ENCODE results near the gene B4GALNT2.
"Not testable (repeated sequence)": the region's sequence is repeated elsewhere in the genome, so short reads cannot be mapped to it uniquely, and the experiment has no call there.

B4GALNT2 gene

GRCh38 chr17:49145654-49146053, 13.1 kb downstream of the B4GALNT2 start:
- not testable (repeated sequence) for H3K4me3 ChIP-seq (ENCODE audit: low read length in 2 of 2); H3K9me3 ChIP-seq (ENCODE audit: control insufficient read depth in 2 of 2, low read length in 2 of 2); H3K4me1 ChIP-seq (ENCODE audit: control insufficient read depth in 2 of 2, insufficient read depth in 2 of 2, low read length in 2 of 2); H3K9ac ChIP-seq (ENCODE audit: low read depth in 1 of 2, low read length in 2 of 2); H3K27me3 ChIP-seq (ENCODE audit: control insufficient read depth in 2 of 2, insufficient read depth in 2 of 2, low read length in 2 of 2)
- peak overlapping the region; percentile 32 to 69 for H3K27ac ChIP-seq (ENCODE audit: low read depth in 2 of 2, low read length in 2 of 2)
- H3K36me3 ChIP-seq (ENCODE audit: control insufficient read depth in 2 of 2, insufficient read depth in 2 of 2, low read length in 2 of 2), result peaks cover 10 to 15% of the 10 kb centered on the region in 2 donors

DNA sequence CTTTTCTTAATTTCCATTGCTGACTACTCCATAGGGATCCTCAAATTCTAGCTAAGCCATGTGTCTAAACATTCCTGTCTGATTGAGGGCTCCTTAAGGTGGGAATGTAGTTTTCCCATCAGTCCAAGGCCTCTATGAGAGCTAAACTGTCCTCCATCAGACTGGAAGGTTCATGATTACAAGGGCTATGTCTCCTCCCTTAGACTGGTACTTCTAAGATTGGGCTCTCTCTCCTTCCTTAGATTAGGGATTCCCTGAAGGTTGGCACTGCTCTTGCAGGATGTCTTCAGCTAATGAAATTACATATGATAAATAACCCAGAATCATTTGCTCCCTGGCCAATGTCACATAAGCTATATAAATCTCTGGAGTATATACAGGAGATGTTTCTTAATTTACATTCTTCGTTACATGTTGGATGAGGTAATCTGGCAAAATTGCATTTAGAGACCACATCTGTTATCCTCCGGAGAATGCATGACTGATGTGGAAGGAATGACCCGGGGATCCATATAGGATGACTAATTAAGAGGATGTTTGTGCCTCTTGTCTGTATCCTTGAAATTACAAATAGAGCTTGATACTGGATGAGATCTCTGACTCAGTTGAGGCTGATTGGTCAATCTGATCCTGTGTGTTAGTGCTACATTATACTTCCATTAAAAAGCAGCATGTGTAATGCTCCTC, 14.2 kb downstream of the B4GALNT2 start:
- no peaks in the 10 kb centered on the region for H3K9me3 ChIP-seq (ENCODE audit: control insufficient read depth in 2 of 2, low read length in 2 of 2)
- peaks cover 3 to 10% of the 10 kb centered on the region in 2 donors for H3K36me3 ChIP-seq (ENCODE audit: control insufficient read depth in 2 of 2, insufficient read depth in 2 of 2, low read length in 2 of 2)
- no peak overlapping the region for H3K4me3 ChIP-seq (ENCODE audit: low read length in 2 of 2)
- H3K4me1 ChIP-seq (ENCODE audit: control insufficient read depth in 2 of 2, insufficient read depth in 2 of 2, low read length in 2 of 2), result no peaks in the 10 kb centered on the region
- H3K27ac ChIP-seq (ENCODE audit: low read depth in 2 of 2, low read length in 2 of 2), result no peak overlapping the region
- H3K9ac ChIP-seq (ENCODE audit: low read depth in 1 of 2, low read length in 2 of 2), result no peak overlapping the region
- H3K27me3 ChIP-seq (ENCODE audit: control insufficient read depth in 2 of 2, insufficient read depth in 2 of 2, low read length in 2 of 2), result no peaks in the 10 kb centered on the region

DNA sequence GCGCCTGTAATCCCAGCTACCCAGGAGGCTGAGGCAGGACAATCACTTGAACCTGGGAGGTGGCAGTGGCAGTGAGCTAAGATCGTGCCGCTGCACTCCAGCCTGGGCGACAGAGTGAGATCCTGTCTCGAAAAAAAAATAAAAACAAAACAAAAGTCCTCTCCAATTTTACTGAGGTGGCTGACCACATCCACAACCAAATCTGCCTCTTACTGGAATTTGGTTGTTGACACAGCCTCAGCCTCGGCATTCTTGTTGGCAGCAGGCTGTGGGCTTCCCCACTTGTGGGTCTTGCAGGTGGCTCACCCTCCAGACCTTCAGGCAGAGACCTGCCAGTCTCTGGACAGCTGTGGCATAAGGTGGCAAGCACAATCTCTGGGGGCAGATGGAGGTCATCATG, 15.6 kb downstream of the B4GALNT2 start:
- Histone ChIP-seq H3K27ac (ENCODE audit: low read depth in 2 of 2, low read length in 2 of 2) (no peak overlapping the region), H3K27me3 (ENCODE audit: control insufficient read depth in 2 of 2, insufficient read depth in 2 of 2, low read length in 2 of 2) (no peaks in the 10 kb centered on the region), H3K36me3 (ENCODE audit: control insufficient read depth in 2 of 2, insufficient read depth in 2 of 2, low read length in 2 of 2) (peaks cover 2 to 6% of the 10 kb centered on the region in 2 donors), H3K4me3 (ENCODE audit: low read length in 2 of 2) (no peak overlapping the region), H3K4me1 (ENCODE audit: control insufficient read depth in 2 of 2, insufficient read depth in 2 of 2, low read length in 2 of 2) (no peaks in the 10 kb centered on the region), H3K9me3 (ENCODE audit: control insufficient read depth in 2 of 2, low read length in 2 of 2) (no peaks in the 10 kb centered on the region), H3K9ac (ENCODE audit: low read depth in 1 of 2, low read length in 2 of 2) (no peak overlapping the region)

GRCh38 chr17:49151996-49152395, 19.4 kb downstream of the B4GALNT2 start:
- Histone ChIP-seq H3K4me3 (ENCODE audit: low read length in 2 of 2) (no peak overlapping the region), H3K27me3 (ENCODE audit: control insufficient read depth in 2 of 2, insufficient read depth in 2 of 2, low read length in 2 of 2) (peaks cover 0 to 2% of the 10 kb centered on the region in 2 donors), H3K9me3 (ENCODE audit: control insufficient read depth in 2 of 2, low read length in 2 of 2) (no peaks in the 10 kb centered on the region), H3K36me3 (ENCODE audit: control insufficient read depth in 2 of 2, insufficient read depth in 2 of 2, low read length in 2 of 2) (peaks cover 0 to 17% of the 10 kb centered on the region in 2 donors), H3K4me1 (ENCODE audit: control insufficient read depth in 2 of 2, insufficient read depth in 2 of 2, low read length in 2 of 2) (no peaks in the 10 kb centered on the region), H3K27ac (ENCODE audit: low read depth in 2 of 2, low read length in 2 of 2) (no peak overlapping the region), H3K9ac (ENCODE audit: low read depth in 1 of 2, low read length in 2 of 2) (no peak overlapping the region)

GRCh38 chr17:49156256-49156655, 23.7 kb downstream of the B4GALNT2 start:
- no peak overlapping the region for H3K27ac ChIP-seq (ENCODE audit: low read depth in 2 of 2, low read length in 2 of 2)
- H3K4me3 ChIP-seq (ENCODE audit: low read length in 2 of 2), result no peak overlapping the region
- H3K27me3 ChIP-seq (ENCODE audit: control insufficient read depth in 2 of 2, insufficient read depth in 2 of 2, low read length in 2 of 2), result peaks cover 2 to 5% of the 10 kb centered on the region in 2 donors
- no peak overlapping the region for H3K9ac ChIP-seq (ENCODE audit: low read depth in 1 of 2, low read length in 2 of 2)
- peaks cover 0 to 20% of the 10 kb centered on the region in 2 donors for H3K36me3 ChIP-seq (ENCODE audit: control insufficient read depth in 2 of 2, insufficient read depth in 2 of 2, low read length in 2 of 2)
- no peaks in the 10 kb centered on the region for H3K4me1 ChIP-seq (ENCODE audit: control insufficient read depth in 2 of 2, insufficient read depth in 2 of 2, low read length in 2 of 2)
- H3K9me3 ChIP-seq (ENCODE audit: control insufficient read depth in 2 of 2, low read length in 2 of 2), result no peaks in the 10 kb centered on the region

- no peaks in the 10 kb centered on the region for H3K9me3 ChIP-seq (ENCODE audit: control insufficient read depth in 2 of 2, low read length in 2 of 2)
- H3K27ac ChIP-seq (ENCODE audit: low read depth in 2 of 2, low read length in 2 of 2), result peak overlapping the region in 1 of 2 donors; percentile 20
- peaks cover 0 to 20% of the 10 kb centered on the region in 2 donors for H3K36me3 ChIP-seq (ENCODE audit: control insufficient read depth in 2 of 2, insufficient read depth in 2 of 2, low read length in 2 of 2)
- no peaks in the 10 kb centered on the region for H3K4me1 ChIP-seq (ENCODE audit: control insufficient read depth in 2 of 2, insufficient read depth in 2 of 2, low read length in 2 of 2)
- H3K9ac ChIP-seq (ENCODE audit: low read depth in 1 of 2, low read length in 2 of 2), result no peak overlapping the region
- peaks cover 2 to 5% of the 10 kb centered on the region in 2 donors for H3K27me3 ChIP-seq (ENCODE audit: control insufficient read depth in 2 of 2, insufficient read depth in 2 of 2, low read length in 2 of 2)
- no peak overlapping the region for H3K4me3 ChIP-seq (ENCODE audit: low read length in 2 of 2)
Observed at GRCh38 chr17:49157784-49158183, 25.2 kb downstream of the B4GALNT2 start.

- no peaks in the 10 kb centered on the region for H3K9me3 ChIP-seq (ENCODE audit: control insufficient read depth in 2 of 2, low read length in 2 of 2)
- peaks cover 7 to 9% of the 10 kb centered on the region in 2 donors for H3K36me3 ChIP-seq (ENCODE audit: control insufficient read depth in 2 of 2, insufficient read depth in 2 of 2, low read length in 2 of 2)
- H3K9ac ChIP-seq (ENCODE audit: low read depth in 1 of 2, low read length in 2 of 2), result no peak overlapping the region
- H3K4me3 ChIP-seq (ENCODE audit: low read length in 2 of 2), result no peak overlapping the region
- peaks cover under 1 to 2% of the 10 kb centered on the region in 2 donors for H3K27me3 ChIP-seq (ENCODE audit: control insufficient read depth in 2 of 2, insufficient read depth in 2 of 2, low read length in 2 of 2)
- H3K4me1 ChIP-seq (ENCODE audit: control insufficient read depth in 2 of 2, insufficient read depth in 2 of 2, low read length in 2 of 2), result no peaks in the 10 kb centered on the region
- H3K27ac ChIP-seq (ENCODE audit: low read depth in 2 of 2, low read length in 2 of 2), result no peak overlapping the region
Observed at GRCh38 chr17:49162866-49163265, 30.3 kb downstream of the B4GALNT2 start.

DNA sequence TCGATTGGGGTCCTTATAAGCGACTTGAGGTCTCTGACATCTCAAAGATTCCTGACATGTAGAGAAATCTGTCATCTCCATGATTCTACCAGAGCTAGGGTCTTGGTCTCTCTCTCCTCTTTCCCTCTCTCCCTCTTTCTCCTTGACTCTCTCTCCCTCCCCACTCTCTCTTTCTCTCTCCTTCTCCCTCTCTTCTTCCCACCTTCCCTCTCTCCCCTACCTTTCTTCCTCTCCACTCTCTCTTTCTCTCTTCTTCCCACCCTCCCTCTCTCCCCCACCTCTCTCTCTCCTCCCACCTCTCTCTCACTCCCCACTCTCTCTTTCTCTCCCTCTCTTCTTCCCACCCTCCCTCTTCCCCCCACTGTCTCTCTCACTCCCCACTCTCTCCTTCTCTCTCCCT, 32.6 kb downstream of the B4GALNT2 start:
- Histone ChIP-seq H3K27ac (ENCODE audit: low read depth in 2 of 2, low read length in 2 of 2) (no peak overlapping the region), H3K36me3 (ENCODE audit: control insufficient read depth in 2 of 2, insufficient read depth in 2 of 2, low read length in 2 of 2) (peaks cover 7 to 10% of the 10 kb centered on the region in 2 donors), H3K9ac (ENCODE audit: low read depth in 1 of 2, low read length in 2 of 2) (no peak overlapping the region), H3K4me1 (ENCODE audit: control insufficient read depth in 2 of 2, insufficient read depth in 2 of 2, low read length in 2 of 2) (no peaks in the 10 kb centered on the region), H3K27me3 (ENCODE audit: control insufficient read depth in 2 of 2, insufficient read depth in 2 of 2, low read length in 2 of 2) (peaks cover 4% of the 10 kb centered on the region in 2 donors), H3K4me3 (ENCODE audit: low read length in 2 of 2) (no peak overlapping the region), H3K9me3 (ENCODE audit: control insufficient read depth in 2 of 2, low read length in 2 of 2) (no peaks in the 10 kb centered on the region)

DNA sequence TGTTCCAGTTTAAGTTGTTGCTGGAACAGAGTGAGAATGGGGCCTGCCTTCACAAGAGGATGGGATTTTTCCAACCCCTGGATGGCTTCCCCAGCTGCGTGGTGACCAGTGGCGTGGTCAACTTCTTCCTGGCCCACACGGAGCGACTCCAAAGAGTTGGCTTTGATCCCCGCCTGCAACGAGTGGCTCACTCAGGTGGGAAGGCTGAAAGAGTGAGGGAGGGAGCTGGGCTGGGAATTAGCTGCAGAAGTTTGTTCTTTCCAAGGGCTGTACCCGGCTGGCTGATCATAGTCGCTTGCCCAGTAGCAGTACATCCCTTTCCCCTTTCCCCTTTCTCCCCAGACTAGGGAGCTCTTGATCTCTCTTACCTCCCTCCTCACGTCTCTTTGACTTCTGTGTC, 36.1 kb downstream of the B4GALNT2 start:
- peaks cover 5 to 7% of the 10 kb centered on the region in 2 donors for H3K36me3 ChIP-seq (ENCODE audit: control insufficient read depth in 2 of 2, insufficient read depth in 2 of 2, low read length in 2 of 2)
- peaks cover 4% of the 10 kb centered on the region in 2 donors for H3K27me3 ChIP-seq (ENCODE audit: control insufficient read depth in 2 of 2, insufficient read depth in 2 of 2, low read length in 2 of 2)
- no peak overlapping the region for H3K4me3 ChIP-seq (ENCODE audit: low read length in 2 of 2)
- no peaks in the 10 kb centered on the region for H3K4me1 ChIP-seq (ENCODE audit: control insufficient read depth in 2 of 2, insufficient read depth in 2 of 2, low read length in 2 of 2)
- H3K9ac ChIP-seq (ENCODE audit: low read depth in 1 of 2, low read length in 2 of 2), result no peak overlapping the region
- H3K9me3 ChIP-seq (ENCODE audit: control insufficient read depth in 2 of 2, low read length in 2 of 2), result no peaks in the 10 kb centered on the region
- H3K27ac ChIP-seq (ENCODE audit: low read depth in 2 of 2, low read length in 2 of 2), result no peak overlapping the region

- H3K27me3 ChIP-seq (ENCODE audit: control insufficient read depth in 2 of 2, insufficient read depth in 2 of 2, low read length in 2 of 2), result peaks cover 4% of the 10 kb centered on the region in 2 donors
- no peak overlapping the region for H3K9ac ChIP-seq (ENCODE audit: low read depth in 1 of 2, low read length in 2 of 2)
- H3K4me1 ChIP-seq (ENCODE audit: control insufficient read depth in 2 of 2, insufficient read depth in 2 of 2, low read length in 2 of 2), result no peaks in the 10 kb centered on the region
- H3K36me3 ChIP-seq (ENCODE audit: control insufficient read depth in 2 of 2, insufficient read depth in 2 of 2, low read length in 2 of 2), result peaks cover 4 to 5% of the 10 kb centered on the region in 2 donors
- H3K4me3 ChIP-seq (ENCODE audit: low read length in 2 of 2), result no peak overlapping the region
- no peaks in the 10 kb centered on the region for H3K9me3 ChIP-seq (ENCODE audit: control insufficient read depth in 2 of 2, low read length in 2 of 2)
- no peak overlapping the region for H3K27ac ChIP-seq (ENCODE audit: low read depth in 2 of 2, low read length in 2 of 2)
Observed at GRCh38 chr17:49170216-49170615, 37.6 kb downstream of the B4GALNT2 start.

Data from mucosa of rectum (tissue), 2 donors.